Mesodermal cell (in vitro differentiated cells): ENCODE results near the gene NISCH.

ENCODE experiments used
- H3K27ac ChIP-seq: 2 replicates; pipeline ENCODE4 v1.7.0; 2013; ENCODE audit warnings: mild to moderate bottlenecking, low read depth, low read length, moderate library complexity; ENCODE audit not compliant: severe bottlenecking
- H3K36me3 ChIP-seq: 2 replicates; pipeline ENCODE4 v1.7.1; 2013; ENCODE audit warnings: mild to moderate bottlenecking, low read length, moderate library complexity; ENCODE audit not compliant: control insufficient read depth, insufficient read depth
- H3K4me1 ChIP-seq: one replicate; pipeline ENCODE4 v1.7.1; 2013; ENCODE audit warnings: mild to moderate bottlenecking, low read length; ENCODE audit not compliant: insufficient read depth, control insufficient read depth, poor library complexity, severe bottlenecking
- H3K4me3 ChIP-seq: 2 replicates; pipeline ENCODE4 v1.7.0; 2013; ENCODE audit warnings: low read length, control low read depth, mild to moderate bottlenecking; ENCODE audit not compliant: insufficient read depth, poor library complexity, severe bottlenecking; ENCODE audit errors: extremely low read depth
- H3K9me3 ChIP-seq: 2 replicates; pipeline ENCODE4 v1.7.1; 2013; ENCODE audit warnings: mild to moderate bottlenecking, low read length, moderate library complexity; ENCODE audit not compliant: control insufficient read depth
- WGBS, 2 experiments: methylation state at CpG; one replicate each; pipeline ENCODE4 v1.1.5; 2013; ENCODE audit warnings: missing lambda C conversion rate in 2 of 2; ENCODE audit not compliant: insufficient coverage in 2 of 2; 5-methylcytosine and 5-hydroxymethylcytosine counted together

NISCH gene

GRCh38 chr3:52509753-52510328 is 54.4 kb downstream of the NISCH start:
- no peaks in the 10 kb centered on the region for H3K9me3 ChIP-seq
- WGBS, 2 experiments = 86 to 87% methylated on average over 9 to 11 of the region's 12 CpGs
- H3K4me3 ChIP-seq = no peak overlapping the region
- no peaks in the 10 kb centered on the region for H3K4me1 ChIP-seq
- no peak overlapping the region for H3K27ac ChIP-seq
- H3K36me3 ChIP-seq = no peaks in the 10 kb centered on the region

GRCh38 chr3:52511509-52511908 is 56.1 kb downstream of the NISCH start:
- Histone ChIP-seq H3K4me1 (no peaks in the 10 kb centered on the region), H3K4me3 (no peak overlapping the region), H3K27ac (no peak overlapping the region), H3K36me3 (no peaks in the 10 kb centered on the region), H3K9me3 (no peaks in the 10 kb centered on the region)
- WGBS, 2 experiments = 83 to 88% methylated on average over 7 of the region's 7 CpGs

- Histone ChIP-seq H3K36me3 (no peaks in the 10 kb centered on the region), H3K4me1 (no peaks in the 10 kb centered on the region), H3K27ac (no peak overlapping the region), H3K4me3 (no peak overlapping the region), H3K9me3 (no peaks in the 10 kb centered on the region)
- WGBS, 2 experiments = 61 to 76% methylated on average over 7 of the region's 8 CpGs
These were observed 56.7 kb downstream of the NISCH start for GRCh38 chr3:52512105-52512504.

GRCh38 chr3:52512727-52513126 is 57.3 kb downstream of the NISCH start:
- H3K9me3 ChIP-seq = no peaks in the 10 kb centered on the region
- no peaks in the 10 kb centered on the region for H3K36me3 ChIP-seq
- WGBS, 2 experiments = 85% methylated on average over 16 to 17 of the region's 17 CpGs
- no peak overlapping the region for H3K27ac ChIP-seq
- H3K4me3 ChIP-seq = no peak overlapping the region
- no peaks in the 10 kb centered on the region for H3K4me1 ChIP-seq

- Histone ChIP-seq H3K27ac (no peak overlapping the region), H3K4me3 (no peak overlapping the region), H3K9me3 (no peaks in the 10 kb centered on the region), H3K36me3 (no peaks in the 10 kb centered on the region), H3K4me1 (no peaks in the 10 kb centered on the region)
- WGBS, 2 experiments = 84 to 92% methylated on average over 6 to 7 of the region's 7 CpGs
These were observed 57.9 kb downstream of the NISCH start for GRCh38 chr3:52513281-52513680.

- Histone ChIP-seq H3K4me1 (no peaks in the 10 kb centered on the region), H3K9me3 (no peaks in the 10 kb centered on the region), H3K4me3 (no peak overlapping the region), H3K36me3 (no peaks in the 10 kb centered on the region), H3K27ac (no peak overlapping the region)
- 83 to 86% methylated on average over 5 to 10 of the region's 11 CpGs for WGBS, 2 experiments
These were observed 59.2 kb downstream of the NISCH start for GRCh38 chr3:52514576-52514975.

GRCh38 chr3:52515192-52515591 is 59.8 kb downstream of the NISCH start:
- Histone ChIP-seq H3K4me3 (no peak overlapping the region), H3K27ac (no peak overlapping the region), H3K36me3 (no peaks in the 10 kb centered on the region), H3K4me1 (no peaks in the 10 kb centered on the region), H3K9me3 (no peaks in the 10 kb centered on the region)
- 78 to 80% methylated on average over 6 of the region's 6 CpGs for WGBS, 2 experiments

GRCh38 chr3:52516509-52517195 is 61.2 kb downstream of the NISCH start:
- no peak overlapping the region for H3K27ac ChIP-seq
- 89 to 94% methylated on average over 18 to 19 of the region's 19 CpGs for WGBS, 2 experiments

GRCh38 chr3:52517796-52518722 is 62.7 kb downstream of the NISCH start:
- Histone ChIP-seq H3K4me3 (no peak overlapping the region), H3K27ac (no peak overlapping the region), H3K4me1 (no peaks in the 10 kb centered on the region), H3K9me3 (no peaks in the 10 kb centered on the region), H3K36me3 (no peaks in the 10 kb centered on the region)
- 91 to 94% methylated on average over 24 to 25 of the region's 25 CpGs for WGBS, 2 experiments

More at GRCh38 chr3:52516509-52517195, 61.2 kb downstream of the NISCH start:
- Histone ChIP-seq H3K4me3 (no peak overlapping the region), H3K4me1 (no peaks in the 10 kb centered on the region), H3K9me3 (no peaks in the 10 kb centered on the region), H3K36me3 (no peaks in the 10 kb centered on the region)

GRCh38 chr3:52518723-52519444 is 63.5 kb downstream of the NISCH start:
- Histone ChIP-seq H3K27ac (no peak overlapping the region), H3K4me3 (no peak overlapping the region), H3K9me3 (no peaks in the 10 kb centered on the region), H3K36me3 (peaks cover 5% of the 10 kb centered on the region), H3K4me1 (no peaks in the 10 kb centered on the region)
- 67 to 74% methylated on average over 36 to 40 of the region's 50 CpGs for WGBS, 2 experiments
